Measurements from ENCODE around the gene PNMT. TPM values are rescaled to one million over a fixed set of nuclear protein-coding genes. Genes with fewer than 3 reads are reported as not detected.

Gene PNMT
- total RNA-seq, 1 donor: not detected

GRCh38 chr17:39669897-39670735, 1.9 kb downstream of the PNMT start:
- no peak overlapping the region for H3K4me3 ChIP-seq (ENCODE audit: low read depth, low read length)
- TF ChIP-seq CTCF (IDR thresholded peaks at IDR 0.05; ENCODE audit: insufficient read depth, low read length): no peak
- DNase-seq (ENCODE audit: low read depth): no peak

- no peak for DNase-seq (ENCODE audit: low read depth)
- no peak overlapping the region for H3K4me3 ChIP-seq (ENCODE audit: low read depth, low read length)
- no peak for TF ChIP-seq CTCF (IDR thresholded peaks at IDR 0.05; ENCODE audit: insufficient read depth, low read length)
Measured at GRCh38 chr17:39670746-39671145, 2.5 kb downstream of the PNMT start.

GRCh38 chr17:39671651-39672521, 3.6 kb downstream of the PNMT start:
- H3K4me3 ChIP-seq (ENCODE audit: low read depth, low read length): no peak overlapping the region
- peak; percentile 35 for DNase-seq (ENCODE audit: low read depth)
- TF ChIP-seq CTCF (IDR thresholded peaks at IDR 0.05; ENCODE audit: insufficient read depth, low read length): peak; percentile 62

- no peak overlapping the region for H3K4me3 ChIP-seq (ENCODE audit: low read depth, low read length)
- TF ChIP-seq CTCF (IDR thresholded peaks at IDR 0.05; ENCODE audit: insufficient read depth, low read length): no peak
- no peak for DNase-seq (ENCODE audit: low read depth)
Measured at GRCh38 chr17:39672522-39673334, 4.5 kb downstream of the PNMT start.

GRCh38 chr17:39673335-39674081, 5.3 kb downstream of the PNMT start:
- TF ChIP-seq CTCF (IDR thresholded peaks at IDR 0.05; ENCODE audit: insufficient read depth, low read length): no peak
- DNase-seq (ENCODE audit: low read depth): no peak
- H3K4me3 ChIP-seq (ENCODE audit: low read depth, low read length): no peak overlapping the region

GRCh38 chr17:39674179-39674578, 5.9 kb downstream of the PNMT start:
- H3K4me3 ChIP-seq (ENCODE audit: low read depth, low read length): no peak overlapping the region
- TF ChIP-seq CTCF (IDR thresholded peaks at IDR 0.05; ENCODE audit: insufficient read depth, low read length): no peak
- DNase-seq (ENCODE audit: low read depth): no peak
